IMR-90 (cell line): ENCODE data around the gene DHX15.

Experiments
- POLR2A ChIP-seq: IDR thresholded peaks from 2 replicates; pipeline ENCODE4 v1.6.1; 2012; ENCODE audit warnings: mild to moderate bottlenecking, low read depth, low read length
- RCOR1 ChIP-seq: IDR thresholded peaks from 2 replicates; pipeline ENCODE4 v1.6.1; 2012; ENCODE audit warnings: mild to moderate bottlenecking, low read length, improper control_type of control experiment; ENCODE audit not compliant: insufficient replicate concordance
- RFX5 ChIP-seq: IDR thresholded peaks from 2 replicates; pipeline ENCODE4 v1.8.0; 2012; ENCODE audit warnings: low read depth, mild to moderate bottlenecking, low read length, moderate library complexity
- TF ChIP-seq, protein P1 (sequence below): conservative IDR thresholded peaks from 2 replicates; pipeline ENCODE4 v1.5.1; 2012; ENCODE audit warnings: mild to moderate bottlenecking, low read depth, low read length, improper control_type of control experiment

DNA sequence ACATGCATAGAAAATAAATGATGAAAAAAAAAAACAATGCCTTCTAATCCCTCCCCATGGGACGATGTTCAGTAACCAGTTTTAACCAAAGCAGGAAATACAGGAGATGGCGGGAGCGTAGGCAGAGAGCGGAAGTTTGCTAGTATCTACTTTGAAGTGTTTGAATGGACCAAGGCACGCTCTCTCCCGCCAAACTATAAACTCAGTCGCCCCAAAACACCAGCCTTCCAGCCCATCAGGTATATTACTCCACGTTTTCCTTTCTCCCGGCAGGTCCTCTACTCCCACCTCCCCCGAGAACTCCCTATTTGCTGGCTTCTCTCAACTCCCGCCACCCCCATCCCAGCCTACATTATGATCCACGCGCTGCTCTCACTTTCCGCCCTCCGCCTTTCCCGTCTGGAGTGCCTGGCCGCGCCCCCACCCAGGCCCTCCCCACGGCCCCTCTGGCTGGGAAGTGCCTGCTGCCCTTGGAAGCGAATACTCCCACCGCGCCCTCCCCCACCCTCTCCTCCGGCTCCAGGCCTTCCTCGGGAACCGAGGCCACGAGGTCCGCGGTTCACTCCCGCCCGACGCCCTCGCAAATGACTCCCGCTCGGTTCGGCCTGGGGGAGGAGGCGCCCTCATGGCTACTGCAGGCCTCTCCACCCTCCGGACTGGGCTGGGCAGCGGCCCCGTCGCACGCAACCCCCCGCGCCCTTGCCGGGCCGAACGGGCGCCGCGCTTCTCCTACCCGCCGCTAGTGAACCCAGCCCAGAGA lies 723 bp downstream of the DHX15 start:
- TF ChIP-seq, protein P1, sequence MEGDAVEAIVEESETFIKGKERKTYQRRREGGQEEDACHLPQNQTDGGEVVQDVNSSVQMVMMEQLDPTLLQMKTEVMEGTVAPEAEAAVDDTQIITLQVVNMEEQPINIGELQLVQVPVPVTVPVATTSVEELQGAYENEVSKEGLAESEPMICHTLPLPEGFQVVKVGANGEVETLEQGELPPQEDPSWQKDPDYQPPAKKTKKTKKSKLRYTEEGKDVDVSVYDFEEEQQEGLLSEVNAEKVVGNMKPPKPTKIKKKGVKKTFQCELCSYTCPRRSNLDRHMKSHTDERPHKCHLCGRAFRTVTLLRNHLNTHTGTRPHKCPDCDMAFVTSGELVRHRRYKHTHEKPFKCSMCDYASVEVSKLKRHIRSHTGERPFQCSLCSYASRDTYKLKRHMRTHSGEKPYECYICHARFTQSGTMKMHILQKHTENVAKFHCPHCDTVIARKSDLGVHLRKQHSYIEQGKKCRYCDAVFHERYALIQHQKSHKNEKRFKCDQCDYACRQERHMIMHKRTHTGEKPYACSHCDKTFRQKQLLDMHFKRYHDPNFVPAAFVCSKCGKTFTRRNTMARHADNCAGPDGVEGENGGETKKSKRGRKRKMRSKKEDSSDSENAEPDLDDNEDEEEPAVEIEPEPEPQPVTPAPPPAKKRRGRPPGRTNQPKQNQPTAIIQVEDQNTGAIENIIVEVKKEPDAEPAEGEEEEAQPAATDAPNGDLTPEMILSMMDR: no peak
- TF ChIP-seq RCOR1: no peak
- TF ChIP-seq RFX5: no peak
- TF ChIP-seq POLR2A: 0 out of 2 replicates have a peak, but pooled peaks have one; percentile 13
